Vagina (tissue), 2 donors: ENCODE data around the gene ELMO1.

ENCODE experiments used
- POLR2A ChIP-seq, 2 donors: fragments of 450-650 bp; IDR thresholded peaks; one replicate each; pipeline ENCODE4 v1.6.1; 2017; ENCODE audit warnings: antibody characterized with exemption in 2 of 2, mild to moderate bottlenecking in 2 of 2, moderate library complexity in 2 of 2
- POLR2AphosphoS5 ChIP-seq, 2 donors: sonication (generic); formaldehyde crosslinking; IDR thresholded peaks; one replicate each; pipeline ENCODE4 v1.9.0; 2017; ENCODE audit warnings: antibody characterized with exemption in 2 of 2, mild to moderate bottlenecking in 2 of 2, low read depth in 1 of 2; ENCODE audit not compliant: insufficient read depth in 1 of 2
- TF ChIP-seq, protein P1 (sequence below), 3 experiments: fragments of 450-650 bp in 2 of 3; fragments of 200-600 bp in 1 of 3; sonication (generic) in 1 of 3; IDR thresholded peaks; one replicate each; pipeline ENCODE4 v1.5.1; 2017 to 2019; ENCODE audit warnings: antibody characterized with exemption in 3 of 3, mild to moderate bottlenecking in 2 of 3, moderate library complexity in 2 of 3

DNA sequence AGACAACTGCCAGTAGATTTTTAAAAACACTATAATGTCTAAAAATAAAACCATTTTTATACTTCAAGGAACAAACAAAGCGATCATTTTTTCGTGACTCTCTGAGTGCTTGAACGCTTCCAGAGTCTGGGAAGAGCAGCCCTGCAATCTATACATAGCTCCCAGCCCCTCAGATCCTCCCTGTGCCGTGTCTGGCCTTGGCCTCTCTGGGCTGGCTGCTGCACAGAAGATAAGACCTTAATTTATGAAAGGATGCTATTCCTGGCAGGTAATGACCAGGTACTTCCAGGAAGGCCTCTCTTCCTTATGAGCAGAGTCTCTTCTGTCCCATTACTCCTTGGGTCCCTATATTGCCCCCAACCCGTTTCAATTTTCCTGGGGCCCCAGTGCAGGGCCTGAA is 523.5 kb downstream of the ELMO1 start:
- TF ChIP-seq, protein P1, sequence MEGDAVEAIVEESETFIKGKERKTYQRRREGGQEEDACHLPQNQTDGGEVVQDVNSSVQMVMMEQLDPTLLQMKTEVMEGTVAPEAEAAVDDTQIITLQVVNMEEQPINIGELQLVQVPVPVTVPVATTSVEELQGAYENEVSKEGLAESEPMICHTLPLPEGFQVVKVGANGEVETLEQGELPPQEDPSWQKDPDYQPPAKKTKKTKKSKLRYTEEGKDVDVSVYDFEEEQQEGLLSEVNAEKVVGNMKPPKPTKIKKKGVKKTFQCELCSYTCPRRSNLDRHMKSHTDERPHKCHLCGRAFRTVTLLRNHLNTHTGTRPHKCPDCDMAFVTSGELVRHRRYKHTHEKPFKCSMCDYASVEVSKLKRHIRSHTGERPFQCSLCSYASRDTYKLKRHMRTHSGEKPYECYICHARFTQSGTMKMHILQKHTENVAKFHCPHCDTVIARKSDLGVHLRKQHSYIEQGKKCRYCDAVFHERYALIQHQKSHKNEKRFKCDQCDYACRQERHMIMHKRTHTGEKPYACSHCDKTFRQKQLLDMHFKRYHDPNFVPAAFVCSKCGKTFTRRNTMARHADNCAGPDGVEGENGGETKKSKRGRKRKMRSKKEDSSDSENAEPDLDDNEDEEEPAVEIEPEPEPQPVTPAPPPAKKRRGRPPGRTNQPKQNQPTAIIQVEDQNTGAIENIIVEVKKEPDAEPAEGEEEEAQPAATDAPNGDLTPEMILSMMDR (IDR thresholded peaks at IDR 0.05) = no peak
- no peak for TF ChIP-seq POLR2AphosphoS5 (IDR thresholded peaks at IDR 0.05; ENCODE audit: insufficient read depth in 1 of 2, low read depth in 1 of 2)
- TF ChIP-seq POLR2A (IDR thresholded peaks at IDR 0.05) = no peak
